MM.1S (cell line): ENCODE results near the gene LFNG.
"Not testable (repeated sequence)": the region's sequence is repeated elsewhere in the genome, so short reads cannot be mapped to it uniquely, and the experiment has no call there.

ENCODE experiments used
- EZH2 ChIP-seq: fragments of 300-600 bp; sonication (generic); optimal IDR thresholded peaks from 2 replicates; pipeline ENCODE3; 2017; ENCODE audit warnings: low read depth, mild to moderate bottlenecking, antibody characterized with exemption, low read length, mixed read lengths
- EZH2phosphoT487 ChIP-seq: fragments of 300-600 bp; sonication (generic); IDR thresholded peaks from 2 replicates; pipeline ENCODE4 v1.6.1; 2018; ENCODE audit warnings: antibody characterized with exemption, low read length
- TF ChIP-seq, protein P1 (sequence below): fragments of 300-600 bp; sonication (generic); IDR thresholded peaks from 2 replicates; pipeline ENCODE4 v1.5.1; 2016; ENCODE audit warnings: antibody characterized with exemption, low read length, mixed read lengths

DNA sequence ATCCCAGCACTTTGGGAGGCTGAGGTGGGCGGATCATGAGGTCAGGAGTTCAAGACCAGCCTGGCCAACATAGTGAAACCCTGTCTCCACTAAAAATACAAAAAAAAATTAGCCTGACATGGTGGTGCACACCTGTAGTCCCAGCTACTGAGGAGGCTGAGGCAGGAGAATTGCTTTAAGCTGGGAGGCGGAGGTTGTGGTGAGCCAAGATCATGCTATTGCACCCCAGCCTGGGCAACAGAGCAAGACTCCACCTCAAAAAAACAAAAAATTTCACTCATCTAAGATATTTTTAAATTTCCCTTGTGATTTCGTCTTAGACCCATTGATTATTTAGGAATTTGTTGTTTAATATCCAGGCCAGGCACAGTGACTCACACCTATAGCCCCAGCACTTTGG lies 44.4 kb downstream of the LFNG start:
- TF ChIP-seq, protein P1, sequence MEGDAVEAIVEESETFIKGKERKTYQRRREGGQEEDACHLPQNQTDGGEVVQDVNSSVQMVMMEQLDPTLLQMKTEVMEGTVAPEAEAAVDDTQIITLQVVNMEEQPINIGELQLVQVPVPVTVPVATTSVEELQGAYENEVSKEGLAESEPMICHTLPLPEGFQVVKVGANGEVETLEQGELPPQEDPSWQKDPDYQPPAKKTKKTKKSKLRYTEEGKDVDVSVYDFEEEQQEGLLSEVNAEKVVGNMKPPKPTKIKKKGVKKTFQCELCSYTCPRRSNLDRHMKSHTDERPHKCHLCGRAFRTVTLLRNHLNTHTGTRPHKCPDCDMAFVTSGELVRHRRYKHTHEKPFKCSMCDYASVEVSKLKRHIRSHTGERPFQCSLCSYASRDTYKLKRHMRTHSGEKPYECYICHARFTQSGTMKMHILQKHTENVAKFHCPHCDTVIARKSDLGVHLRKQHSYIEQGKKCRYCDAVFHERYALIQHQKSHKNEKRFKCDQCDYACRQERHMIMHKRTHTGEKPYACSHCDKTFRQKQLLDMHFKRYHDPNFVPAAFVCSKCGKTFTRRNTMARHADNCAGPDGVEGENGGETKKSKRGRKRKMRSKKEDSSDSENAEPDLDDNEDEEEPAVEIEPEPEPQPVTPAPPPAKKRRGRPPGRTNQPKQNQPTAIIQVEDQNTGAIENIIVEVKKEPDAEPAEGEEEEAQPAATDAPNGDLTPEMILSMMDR = not testable (repeated sequence)
- TF ChIP-seq EZH2phosphoT487, EZH2: not testable (repeated sequence)
